HEK293 (cell line): ENCODE data around the gene KCNK6.

Source experiments
- CTCF ChIA-PET: fragments of 350-600 bp; formaldehyde crosslinking; extraction: SDS; loops from one replicate; lab custom pipeline; 2021; ENCODE audit warnings: antibody characterized with exemption; lab: Yijun Ruan, JAX
- POLR2A ChIA-PET: fragments of 300-600 bp; formaldehyde crosslinking; extraction: SDS; loops from one replicate; lab custom pipeline; 2020; ENCODE audit warnings: antibody characterized with exemption, inconsistent platforms; lab: Yijun Ruan, JAX
- H3K27ac ChIP-seq: fragments of 200-500 bp; sonication (Bioruptor generic); 2 replicates; pipeline ENCODE4 v1.5.1; 2014; ENCODE audit warnings: low read depth, low read length, control low read depth, inconsistent platforms; ENCODE audit errors: extremely low read depth
- H3K36me3 ChIP-seq, 2 experiments: fragments of 200-500 bp in 1 of 2; sonication (Bioruptor generic) in 1 of 2; 1 replicate in 1 of 2; 2 replicates in 1 of 2; pipeline ENCODE4 v1.5.1; 2014 to 2017; ENCODE audit warnings: inconsistent platforms in 2 of 2, low read length in 2 of 2; ENCODE audit not compliant: control insufficient read depth in 2 of 2, insufficient read depth in 1 of 2
- H3K4me1 ChIP-seq: fragments of 200-500 bp; sonication (Bioruptor generic); 2 replicates; pipeline ENCODE4 v1.5.1; 2014; ENCODE audit warnings: mild to moderate bottlenecking, low read length, inconsistent platforms; ENCODE audit not compliant: control insufficient read depth, insufficient read depth
- H3K4me3 ChIP-seq: 2 replicates; pipeline ENCODE4 v1.5.1; 2011; ENCODE audit warnings: low read depth, mild to moderate bottlenecking, control low read depth, low read length, moderate library complexity
- H3K9me3 ChIP-seq: fragments of 200-500 bp; sonication (Bioruptor generic); 2 replicates; pipeline ENCODE4 v1.5.1; 2014; ENCODE audit warnings: low read depth, low read length, inconsistent platforms; ENCODE audit not compliant: control insufficient read depth, insufficient read depth
- ATF2 ChIP-seq: fragments of 450-650 bp; formaldehyde crosslinking; IDR thresholded peaks from 2 replicates; pipeline ENCODE4 v1.5.1; 2016; ENCODE audit warnings: missing biosample characterization, missing genetic modification characterization, low read depth
- GLIS1 ChIP-seq: fragments of 450-650 bp; formaldehyde crosslinking; IDR thresholded peaks from 2 replicates; pipeline ENCODE4 v1.5.1; 2016; ENCODE audit warnings: missing biosample characterization, missing genetic modification characterization
- HOXC10 ChIP-seq: sonication (generic); formaldehyde crosslinking; IDR thresholded peaks from 2 replicates; pipeline ENCODE4 v1.8.1; 2023; ENCODE audit warnings: mild to moderate bottlenecking, missing genetic modification reagents
- KLF16 ChIP-seq: fragments of 450-650 bp; formaldehyde crosslinking; IDR thresholded peaks from 2 replicates; pipeline ENCODE4 v1.5.1; 2017; ENCODE audit warnings: missing biosample characterization, missing genetic modification characterization
- YY1 ChIP-seq: fragments of 450-650 bp; formaldehyde crosslinking; IDR thresholded peaks from 2 replicates; pipeline ENCODE4 v1.5.1; 2018; ENCODE audit warnings: missing biosample characterization, missing genetic modification characterization
- ZBTB26 ChIP-seq: fragments of 450-650 bp; formaldehyde crosslinking; optimal IDR thresholded peaks from 2 replicates; pipeline ENCODE3; 2016; ENCODE audit warnings: missing biosample characterization, mild to moderate bottlenecking, missing genetic modification characterization
- ZBTB7A ChIP-seq: fragments of 450-650 bp; formaldehyde crosslinking; IDR thresholded peaks from 2 replicates; pipeline ENCODE4 v1.5.1; 2016; ENCODE audit warnings: low read depth, missing biosample characterization, missing genetic modification characterization
- ZNF10 ChIP-seq: fragments of 450-650 bp; formaldehyde crosslinking; IDR thresholded peaks from 2 replicates; pipeline ENCODE4 v1.5.1; 2017; ENCODE audit warnings: missing biosample characterization, missing genetic modification characterization
- ZNF155 ChIP-seq: fragments of 450-650 bp; formaldehyde crosslinking; IDR thresholded peaks from 2 replicates; pipeline ENCODE4 v1.5.1; 2016; ENCODE audit warnings: missing biosample characterization, missing genetic modification characterization
- ZNF214 ChIP-seq: fragments of 450-650 bp; formaldehyde crosslinking; IDR thresholded peaks from 2 replicates; pipeline ENCODE4 v1.5.1; 2017; ENCODE audit warnings: missing biosample characterization, mild to moderate bottlenecking, missing genetic modification characterization, borderline replicate concordance
- ZNF221 ChIP-seq: fragments of 450-650 bp; formaldehyde crosslinking; IDR thresholded peaks from 2 replicates; pipeline ENCODE4 v1.5.1; 2017; ENCODE audit warnings: missing biosample characterization, missing genetic modification characterization, borderline replicate concordance
- ZNF223 ChIP-seq: fragments of 450-650 bp; formaldehyde crosslinking; IDR thresholded peaks from 2 replicates; pipeline ENCODE4 v1.5.1; 2016; ENCODE audit warnings: missing biosample characterization, missing genetic modification characterization
- ZNF239 ChIP-seq: fragments of 450-650 bp; formaldehyde crosslinking; IDR thresholded peaks from 2 replicates; pipeline ENCODE4 v1.5.1; 2016; ENCODE audit warnings: missing biosample characterization, missing genetic modification characterization
- ZNF292 ChIP-seq: fragments of 450-650 bp; formaldehyde crosslinking; IDR thresholded peaks from 2 replicates; pipeline ENCODE4 v1.5.1; 2016; ENCODE audit warnings: low read depth, missing biosample characterization, missing genetic modification characterization, borderline replicate concordance
- ZNF324 ChIP-seq: fragments of 450-650 bp; formaldehyde crosslinking; IDR thresholded peaks from 2 replicates; pipeline ENCODE4 v1.5.1; 2016; ENCODE audit warnings: missing biosample characterization, missing genetic modification characterization
- ZNF335 ChIP-seq: fragments of 450-650 bp; formaldehyde crosslinking; conservative IDR thresholded peaks from 2 replicates; pipeline ENCODE4 v1.5.1; 2016; ENCODE audit warnings: missing biosample characterization, missing genetic modification characterization
- ZNF366 ChIP-seq: fragments of 450-650 bp; formaldehyde crosslinking; conservative IDR thresholded peaks from 2 replicates; pipeline ENCODE4 v1.5.1; 2016; ENCODE audit warnings: missing biosample characterization, missing genetic modification characterization
- ZNF416 ChIP-seq: fragments of 450-650 bp; formaldehyde crosslinking; IDR thresholded peaks from 2 replicates; pipeline ENCODE4 v1.5.1; 2016; ENCODE audit warnings: missing biosample characterization, missing genetic modification characterization
- ZNF423 ChIP-seq: fragments of 450-650 bp; formaldehyde crosslinking; IDR thresholded peaks from 2 replicates; pipeline ENCODE4 v1.5.1; 2016; ENCODE audit warnings: missing biosample characterization, missing genetic modification characterization
- ZNF558 ChIP-seq: fragments of 450-650 bp; formaldehyde crosslinking; IDR thresholded peaks from 2 replicates; pipeline ENCODE4 v1.5.1; 2016; ENCODE audit warnings: missing biosample characterization, missing genetic modification characterization
- ZNF600 ChIP-seq: fragments of 450-650 bp; formaldehyde crosslinking; IDR thresholded peaks from 2 replicates; pipeline ENCODE4 v1.5.1; 2016; ENCODE audit warnings: missing biosample characterization, missing genetic modification characterization
- ZNF660 ChIP-seq: fragments of 450-650 bp; IDR thresholded peaks from 2 replicates; pipeline ENCODE4 v1.5.1; 2018; ENCODE audit warnings: missing biosample characterization, mild to moderate bottlenecking, missing genetic modification characterization
- ZNF664 ChIP-seq: fragments of 450-650 bp; formaldehyde crosslinking; IDR thresholded peaks from 2 replicates; pipeline ENCODE4 v1.5.1; 2016; ENCODE audit warnings: missing biosample characterization, missing genetic modification characterization
- ZNF701 ChIP-seq: fragments of 450-650 bp; formaldehyde crosslinking; IDR thresholded peaks from 2 replicates; pipeline ENCODE4 v1.5.1; 2016; ENCODE audit warnings: missing biosample characterization, missing genetic modification characterization
- ZNF792 ChIP-seq: fragments of 450-650 bp; formaldehyde crosslinking; IDR thresholded peaks from 2 replicates; pipeline ENCODE4 v1.5.1; 2016; ENCODE audit warnings: missing biosample characterization, missing genetic modification characterization
- ZNF837 ChIP-seq: fragments of 450-650 bp; formaldehyde crosslinking; IDR thresholded peaks from 2 replicates; pipeline ENCODE4 v1.5.1; 2016; ENCODE audit warnings: missing biosample characterization, missing genetic modification characterization
- ZNF843 ChIP-seq: fragments of 450-650 bp; formaldehyde crosslinking; IDR thresholded peaks from 2 replicates; pipeline ENCODE4 v1.5.1; 2016; ENCODE audit warnings: missing biosample characterization, missing genetic modification characterization
- TF ChIP-seq, protein P1 (sequence below): fragments of 450-650 bp; formaldehyde crosslinking; IDR thresholded peaks from 2 replicates; pipeline ENCODE4 v1.5.1; 2016; ENCODE audit warnings: missing biosample characterization, missing genetic modification characterization
- TF ChIP-seq, protein P2 (sequence below): IDR thresholded peaks from 2 replicates; pipeline ENCODE4 v1.6.1; 2011; ENCODE audit warnings: mild to moderate bottlenecking, low read depth, low read length, borderline replicate concordance
- TF ChIP-seq, protein P3 (sequence below): fragments of 450-650 bp; formaldehyde crosslinking; IDR thresholded peaks from 2 replicates; pipeline ENCODE4 v1.5.1; 2016; ENCODE audit warnings: missing biosample characterization, missing genetic modification characterization

Gene KCNK6

DNA sequence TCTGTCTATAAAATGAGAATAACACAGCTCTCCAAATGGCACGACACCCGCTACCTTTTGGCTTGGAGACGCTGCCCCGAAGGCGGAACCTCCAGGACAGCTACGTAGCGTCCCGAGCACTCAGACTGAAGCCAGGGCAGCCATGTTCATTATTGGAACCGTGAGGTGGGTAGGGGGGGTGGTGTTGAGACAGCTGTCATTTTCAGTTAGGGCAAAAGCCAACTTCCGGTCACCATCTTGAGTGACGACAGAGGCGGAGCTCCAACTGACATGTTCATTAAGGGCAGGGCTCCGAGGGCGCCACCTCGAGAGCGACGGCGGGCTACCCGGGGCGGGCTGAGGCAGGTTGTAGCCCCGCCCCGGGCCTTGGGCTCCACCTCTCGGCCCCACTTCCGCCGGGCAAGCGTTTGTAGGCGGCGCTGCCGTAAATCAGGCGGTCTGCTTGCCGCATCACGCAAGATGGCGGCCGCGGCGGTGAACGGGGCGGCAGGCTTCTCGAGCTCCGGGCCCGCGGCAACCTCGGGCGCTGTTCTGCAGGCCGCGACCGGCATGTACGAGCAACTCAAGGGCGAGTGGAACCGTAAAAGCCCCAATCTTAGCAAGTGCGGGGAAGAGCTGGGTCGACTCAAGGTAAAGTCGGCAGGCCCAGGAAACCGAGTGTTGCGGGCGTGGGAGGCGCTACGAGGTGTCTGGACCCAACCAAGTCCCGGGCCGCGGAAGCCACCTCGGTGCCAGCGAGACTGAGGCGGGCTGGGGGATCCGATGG, 54.9 kb downstream of the KCNK6 start, which contains the start of gene PSMD8:
Gene PSMD8 (plus strand): TSS at position 240 of the 766 bp plus-strand sequence. CDS start 31 bp downstream, at position 271.
- CTCF ChIA-PET: interaction anchor here (0.6 to 4.0 kb wide), 21 partner anchors 10 to 864 kb away, joined by 3 to 37 read pairs (median 4); partner anchors contain the start of genes CATSPERG, FAM98C, GGN and SIPA1L3
- Histone ChIP-seq H3K9me3 (no peaks in the 10 kb centered on the region), H3K27ac (peak within 1 kb of the TSS; percentile 93), H3K4me3 (peak within 1 kb of the TSS; percentile 70), H3K4me1 (peaks cover 20% of the 10 kb centered on the region), H3K36me3 (peaks cover 30 to 36% of the 10 kb centered on the region in 2 experiments)
- POLR2A ChIA-PET: interaction anchor here (0.5 to 3.7 kb wide), 54 partner anchors 9 to 1061 kb away, joined by 3 to 223 read pairs (median 5); partner anchors contain the start of genes ACTN4, CATSPERG, EIF3K and FAM98C
- TF ChIP-seq, protein P1, sequence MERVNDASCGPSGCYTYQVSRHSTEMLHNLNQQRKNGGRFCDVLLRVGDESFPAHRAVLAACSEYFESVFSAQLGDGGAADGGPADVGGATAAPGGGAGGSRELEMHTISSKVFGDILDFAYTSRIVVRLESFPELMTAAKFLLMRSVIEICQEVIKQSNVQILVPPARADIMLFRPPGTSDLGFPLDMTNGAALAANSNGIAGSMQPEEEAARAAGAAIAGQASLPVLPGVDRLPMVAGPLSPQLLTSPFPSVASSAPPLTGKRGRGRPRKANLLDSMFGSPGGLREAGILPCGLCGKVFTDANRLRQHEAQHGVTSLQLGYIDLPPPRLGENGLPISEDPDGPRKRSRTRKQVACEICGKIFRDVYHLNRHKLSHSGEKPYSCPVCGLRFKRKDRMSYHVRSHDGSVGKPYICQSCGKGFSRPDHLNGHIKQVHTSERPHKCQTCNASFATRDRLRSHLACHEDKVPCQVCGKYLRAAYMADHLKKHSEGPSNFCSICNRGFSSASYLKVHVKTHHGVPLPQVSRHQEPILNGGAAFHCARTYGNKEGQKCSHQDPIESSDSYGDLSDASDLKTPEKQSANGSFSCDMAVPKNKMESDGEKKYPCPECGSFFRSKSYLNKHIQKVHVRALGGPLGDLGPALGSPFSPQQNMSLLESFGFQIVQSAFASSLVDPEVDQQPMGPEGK (tag by site-specific recombination): peak; percentile 98
- no peak for TF ChIP-seq ZNF155 (tag by site-specific recombination)
- TF ChIP-seq, protein P2, sequence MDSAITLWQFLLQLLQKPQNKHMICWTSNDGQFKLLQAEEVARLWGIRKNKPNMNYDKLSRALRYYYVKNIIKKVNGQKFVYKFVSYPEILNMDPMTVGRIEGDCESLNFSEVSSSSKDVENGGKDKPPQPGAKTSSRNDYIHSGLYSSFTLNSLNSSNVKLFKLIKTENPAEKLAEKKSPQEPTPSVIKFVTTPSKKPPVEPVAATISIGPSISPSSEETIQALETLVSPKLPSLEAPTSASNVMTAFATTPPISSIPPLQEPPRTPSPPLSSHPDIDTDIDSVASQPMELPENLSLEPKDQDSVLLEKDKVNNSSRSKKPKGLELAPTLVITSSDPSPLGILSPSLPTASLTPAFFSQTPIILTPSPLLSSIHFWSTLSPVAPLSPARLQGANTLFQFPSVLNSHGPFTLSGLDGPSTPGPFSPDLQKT: peak; percentile 76; the same call in 1 of the 2 replicates
- peak; percentile 96 for TF ChIP-seq KLF16 (tag by site-specific recombination)
- TF ChIP-seq ZNF221: peak; percentile 94; the same call in 1 of the 2 replicates
- TF ChIP-seq ZNF324 (tag by site-specific recombination): peak; percentile 32; the same call in 1 of the 2 replicates
- peak; percentile 83 for TF ChIP-seq ZBTB26 (tag by site-specific recombination)
- peak; percentile 99 for TF ChIP-seq YY1 (tag by site-specific recombination)
- TF ChIP-seq ZNF843 (tag by site-specific recombination): peak; percentile 85
- TF ChIP-seq ZNF558: no peak
- peak; percentile 64 for TF ChIP-seq ZNF223
- TF ChIP-seq ZNF292 (tag by site-specific recombination): no peak
- TF ChIP-seq ZNF366 (tag by site-specific recombination): no peak; the same call in 1 of the 2 replicates
- 0 out of 2 replicates have a peak, but pooled peaks have one; percentile 34 for TF ChIP-seq ZNF423 (tag by site-specific recombination)
- TF ChIP-seq ZNF701 (tag by site-specific recombination): no peak
- peak; percentile 96 for TF ChIP-seq ZBTB7A (tag by site-specific recombination)
- peak; percentile 81 for TF ChIP-seq ATF2 (tag by site-specific recombination)
- TF ChIP-seq ZNF416 (tag by site-specific recombination): 0 out of 2 replicates have a peak, but pooled peaks have one; percentile 50
- TF ChIP-seq ZNF792 (tag by site-specific recombination): peak; percentile 95
- peak; percentile 88 for TF ChIP-seq ZNF600 (tag by site-specific recombination)
- TF ChIP-seq ZNF660 (tag by site-specific recombination): peak; percentile 96
- TF ChIP-seq, protein P3, sequence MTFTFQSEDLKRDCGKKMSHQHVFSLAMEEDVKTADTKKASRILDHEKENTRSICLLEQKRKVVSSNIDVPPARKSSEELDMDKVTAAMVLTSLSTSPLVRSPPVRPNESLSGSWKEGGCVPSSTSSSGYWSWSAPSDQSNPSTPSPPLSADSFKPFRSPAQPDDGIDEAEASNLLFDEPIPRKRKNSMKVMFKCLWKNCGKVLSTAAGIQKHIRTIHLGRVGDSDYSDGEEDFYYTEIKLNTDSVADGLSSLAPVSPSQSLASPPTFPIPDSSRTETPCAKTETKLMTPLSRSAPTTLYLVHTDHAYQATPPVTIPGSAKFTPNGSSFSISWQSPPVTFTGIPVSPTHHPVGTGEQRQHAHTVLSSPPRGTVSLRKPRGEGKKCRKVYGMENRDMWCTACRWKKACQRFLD: peak; percentile 73; the same call in 1 of the 2 replicates
- no peak for TF ChIP-seq ZNF837 (tag by site-specific recombination)
- TF ChIP-seq ZNF10: peak; percentile 48; the same call in 1 of the 2 replicates
- TF ChIP-seq ZNF214 (tag by site-specific recombination): no peak
- no peak; the same call in 1 of the 2 replicates for TF ChIP-seq ZNF664 (tag by site-specific recombination)
- TF ChIP-seq ZNF335: peak; percentile 99
- TF ChIP-seq GLIS1 (tag by site-specific recombination): peak; percentile 92
- no peak; the same call in 1 of the 2 replicates for TF ChIP-seq HOXC10 (CRISPR knock-in tag)
- TF ChIP-seq ZNF239 (tag by site-specific recombination): peak; percentile 87; the same call in 1 of the 2 replicates
